ENCODE results near the gene B4GALNT3. TPM values are rescaled to one million over a fixed set of nuclear protein-coding genes. Genes with fewer than 3 reads are reported as not detected.
A peak's percentile ranks its signal among the peaks of the same experiment; 100 is the strongest.

B4GALNT3 gene
- total and polyA plus RNA-seq, 9 donors, result 0.58 to 4.2 (median 1.7) TPM

DNA sequence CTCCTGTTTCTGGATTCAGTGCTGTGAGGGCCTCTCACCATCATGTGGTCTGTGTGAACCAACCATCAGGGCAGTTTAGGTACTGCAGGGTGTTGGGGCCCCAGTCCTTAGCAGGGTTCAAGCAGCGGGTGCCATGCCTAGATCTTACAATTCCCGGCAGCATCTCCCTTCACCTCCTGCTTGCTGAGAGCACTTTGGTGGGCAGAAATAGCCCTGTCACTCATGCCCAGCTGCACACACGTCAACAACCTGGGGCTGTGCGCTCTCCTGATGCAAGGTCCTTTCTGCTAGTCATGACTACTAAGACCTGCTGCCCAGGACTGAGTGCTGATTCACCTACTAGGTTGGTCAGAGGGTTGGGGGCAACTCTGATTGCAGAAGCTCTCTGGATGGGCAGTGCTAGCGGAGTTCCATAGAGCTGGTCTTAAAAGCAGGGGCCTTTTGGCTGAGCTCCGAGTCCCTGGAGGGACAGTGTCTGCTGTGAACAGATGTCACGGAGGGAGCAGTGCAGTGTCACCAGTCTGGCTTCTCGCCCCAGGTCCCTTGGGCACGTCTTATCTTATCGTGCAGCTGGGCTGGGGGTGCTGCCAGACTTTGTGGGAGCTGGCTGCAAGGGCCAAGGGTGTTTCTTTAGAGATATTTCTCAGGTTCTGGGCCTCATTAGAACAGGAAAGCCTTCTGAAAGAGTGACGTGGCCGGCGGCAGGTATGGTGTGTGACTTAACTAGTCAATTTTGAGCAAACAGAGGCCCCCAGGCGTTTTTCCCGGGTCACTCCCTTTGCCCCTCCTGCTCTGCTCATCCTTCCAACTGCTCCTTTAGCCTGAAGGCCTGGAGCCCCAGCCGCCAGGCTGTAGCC, 131.7 kb downstream of the B4GALNT3 start:
- H3K9me3 ChIP-seq, result no peaks in the 10 kb centered on the region
- H3K27me3 ChIP-seq, result no peaks in the 10 kb centered on the region
- intact Hi-C loops (cut with DNase I), result no loop called here
- peaks cover 1% of the 10 kb centered on the region for H3K4me1 ChIP-seq (ENCODE audit: insufficient read depth)
- DNase-seq, result peak in 1 of 5 donors; percentile 13
- H3K36me3 ChIP-seq, result no peaks in the 10 kb centered on the region
- H3K4me3 ChIP-seq, result no peak overlapping the region
- 51 to 55% (median 53%) methylated on average over 16 of the region's 16 CpGs for WGBS, 3 donors
- TF ChIP-seq POLR2A (IDR thresholded peaks at IDR 0.05) (no peak), EP300 (IDR thresholded peaks at IDR 0.05) (no peak), CTCF (IDR thresholded peaks at IDR 0.05) (no peak)
- no peak overlapping the region for H3K27ac ChIP-seq

DNA sequence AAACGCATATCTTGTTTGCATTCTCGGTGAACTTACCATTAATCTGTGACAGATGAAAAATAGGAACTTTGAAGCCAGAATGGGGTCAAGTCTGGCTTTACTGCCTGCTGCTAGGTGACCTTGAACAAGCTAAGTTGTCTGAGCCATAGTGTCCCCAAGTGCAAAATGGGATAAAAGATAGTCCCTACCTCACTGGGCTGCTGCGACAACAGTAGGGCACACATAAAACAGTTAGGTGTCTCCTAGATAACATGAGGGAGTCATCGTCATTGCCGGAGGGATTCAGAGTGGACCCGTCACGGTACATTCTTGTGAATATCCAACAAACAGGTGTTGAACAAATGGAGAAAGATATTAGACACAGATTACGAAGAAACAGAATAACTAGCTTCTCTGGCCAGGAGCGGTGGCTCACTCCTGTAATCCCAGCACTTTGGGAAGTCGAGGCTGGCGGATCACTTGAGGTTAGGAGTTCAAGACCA, 132.3 kb downstream of the B4GALNT3 start:
- intact Hi-C loops (cut with DNase I), result no loop called here
- DNase-seq, result no peak
- Histone ChIP-seq H3K27me3 (no peaks in the 10 kb centered on the region), H3K27ac (no peak overlapping the region), H3K4me3 (no peak overlapping the region), H3K4me1 (ENCODE audit: insufficient read depth) (peaks cover 1% of the 10 kb centered on the region), H3K9me3 (no peaks in the 10 kb centered on the region), H3K36me3 (no peaks in the 10 kb centered on the region)
- 64 to 79% (median 70%) methylated on average over 11 of the region's 11 CpGs for WGBS, 3 donors
- TF ChIP-seq POLR2A (IDR thresholded peaks at IDR 0.05), result no peak
- TF ChIP-seq CTCF (IDR thresholded peaks at IDR 0.05), result no peak
- no peak for TF ChIP-seq EP300 (IDR thresholded peaks at IDR 0.05)

DNA sequence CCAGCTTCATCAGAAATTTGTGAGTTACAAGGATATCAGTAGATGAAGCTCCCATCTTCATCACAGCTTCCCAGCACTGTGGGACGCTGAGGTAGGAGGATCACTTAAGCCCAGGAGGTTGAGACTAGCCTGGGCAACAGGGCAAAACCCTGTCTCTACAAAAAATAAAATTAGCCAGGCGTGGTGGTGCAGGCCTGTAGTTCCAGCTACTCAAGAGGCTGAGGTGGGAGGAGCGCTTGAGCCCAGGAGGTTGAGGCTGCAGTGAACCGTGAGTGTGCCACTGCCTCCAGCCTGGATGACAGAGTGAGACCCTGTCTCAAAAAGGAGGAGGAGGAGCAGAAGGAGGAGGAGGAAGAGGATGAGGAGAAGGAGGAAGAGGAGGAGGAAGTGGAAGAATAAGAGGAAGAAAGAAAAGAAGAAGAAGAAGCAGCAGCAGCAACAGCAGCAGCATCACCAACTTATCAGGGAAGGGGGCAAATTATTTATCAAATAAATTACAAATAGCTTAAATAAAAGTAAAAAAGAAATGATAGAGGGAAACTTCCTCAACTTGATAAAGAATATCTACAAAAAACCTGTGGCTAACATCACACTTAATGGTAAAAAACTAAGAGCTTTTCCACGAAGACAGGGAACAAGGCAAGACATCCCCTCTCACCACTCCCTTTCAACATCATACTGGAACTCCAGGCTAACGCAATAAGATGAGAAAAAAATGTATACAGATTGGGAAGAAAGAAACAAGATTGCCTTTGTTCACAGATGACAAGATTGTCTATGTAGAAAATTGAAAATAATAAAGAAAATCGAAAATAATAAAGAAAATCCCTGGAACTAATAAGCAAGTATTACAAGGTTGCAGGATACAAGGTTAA, 133.9 kb downstream of the B4GALNT3 start:
- peak in 1 of 5 donors; percentile 3 for DNase-seq
- TF ChIP-seq POLR2A (IDR thresholded peaks at IDR 0.05) (no peak), EP300 (IDR thresholded peaks at IDR 0.05) (no peak), CTCF (IDR thresholded peaks at IDR 0.05) (no peak)
- WGBS, 3 donors, result 82 to 88% (median 87%) methylated on average over 7 of the region's 7 CpGs

GRCh38 chr12:597926-598568, 138.3 kb downstream of the B4GALNT3 start:
- TF ChIP-seq EP300 (IDR thresholded peaks at IDR 0.05), result no peak
- no peak for TF ChIP-seq POLR2A (IDR thresholded peaks at IDR 0.05)
- no peak for TF ChIP-seq CTCF (IDR thresholded peaks at IDR 0.05)
- H3K36me3 ChIP-seq, result no peaks in the 10 kb centered on the region
- H3K4me1 ChIP-seq (ENCODE audit: insufficient read depth), result no peaks in the 10 kb centered on the region
- no peak overlapping the region for H3K27ac ChIP-seq
- intact Hi-C loops (cut with DNase I), result no loop called here
- no peaks in the 10 kb centered on the region for H3K9me3 ChIP-seq
- WGBS, 3 donors, result 57 to 80% (median 68%) methylated on average over 13 of the region's 13 CpGs
- no peak overlapping the region for H3K4me3 ChIP-seq
- DNase-seq, result no peak
- no peaks in the 10 kb centered on the region for H3K27me3 ChIP-seq

More for the DNA sequence above, 133.9 kb downstream of the B4GALNT3 start:
- intact Hi-C loops (cut with DNase I), result no loop called here
- Histone ChIP-seq H3K36me3 (no peaks in the 10 kb centered on the region), H3K4me1 (ENCODE audit: insufficient read depth) (peaks cover 1% of the 10 kb centered on the region), H3K27ac (no peak overlapping the region), H3K27me3 (no peaks in the 10 kb centered on the region), H3K9me3 (no peaks in the 10 kb centered on the region), H3K4me3 (no peak overlapping the region)

All from ovary (tissue), 9 donors.